Measurements from ENCODE around the gene SCN2B. TPM values are rescaled to one million over a fixed set of nuclear protein-coding genes. Genes with fewer than 3 reads are reported as not detected.

The SCN2B gene
- total RNA-seq, 1 donor from 2014 or later: 0.12 TPM

DNA sequence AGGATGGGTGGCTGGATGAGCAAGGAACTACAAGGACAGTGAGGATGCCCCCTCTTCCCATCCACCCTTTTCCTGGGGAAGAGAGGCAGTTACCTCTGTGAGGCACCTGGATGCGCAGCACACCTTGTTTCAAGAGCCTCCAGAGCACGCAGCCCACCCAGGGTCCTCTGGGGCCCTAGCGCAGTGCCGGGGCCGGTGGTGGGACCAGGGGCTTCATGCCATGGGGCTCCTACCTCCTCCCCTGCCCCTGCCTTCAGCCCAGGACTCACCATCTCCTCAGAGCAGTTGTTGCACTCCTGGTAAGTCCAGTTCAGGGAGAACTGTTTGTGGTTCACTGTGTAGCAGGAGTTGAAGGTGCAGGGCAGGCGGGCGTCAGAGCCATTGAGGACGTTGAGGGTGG is 8.1 kb downstream of the SCN2B start:
- H3K9me3 Mint-ChIP-seq (ENCODE audit: low read depth): no peaks in the 10 kb centered on the region
- H3K36me3 Mint-ChIP-seq (ENCODE audit: low read depth): no peaks in the 10 kb centered on the region
- H3K27me3 Mint-ChIP-seq (ENCODE audit: low read depth): peaks cover 61% of the 10 kb centered on the region
- no peak for TF ChIP-seq CTCF (IDR thresholded peaks at IDR 0.05)
- no peak overlapping the region for H3K4me3 Mint-ChIP-seq (ENCODE audit: unreplicated experiment)
- DNase-seq (ENCODE audit: low spot score): no peak
- no peaks in the 10 kb centered on the region for H3K4me1 Mint-ChIP-seq (ENCODE audit: low read depth)
- no peak overlapping the region for H3K27ac Mint-ChIP-seq (ENCODE audit: unreplicated experiment)

GRCh38 chr11:118167906-118168305 is 8.5 kb downstream of the SCN2B start:
- TF ChIP-seq CTCF (IDR thresholded peaks at IDR 0.05): no peak
- Mint-ChIP-seq H3K9me3 (ENCODE audit: low read depth) (no peaks in the 10 kb centered on the region), H3K27me3 (ENCODE audit: low read depth) (peaks cover 62% of the 10 kb centered on the region), H3K4me3 (ENCODE audit: unreplicated experiment) (no peak overlapping the region), H3K27ac (ENCODE audit: unreplicated experiment) (no peak overlapping the region), H3K4me1 (ENCODE audit: low read depth) (no peaks in the 10 kb centered on the region), H3K36me3 (ENCODE audit: low read depth) (no peaks in the 10 kb centered on the region)
- DNase-seq (ENCODE audit: low spot score): peak; percentile 88

GRCh38 chr11:118167253-118167652 is 9.2 kb downstream of the SCN2B start:
- H3K27me3 Mint-ChIP-seq (ENCODE audit: low read depth): peaks cover 63% of the 10 kb centered on the region
- no peak for TF ChIP-seq CTCF (IDR thresholded peaks at IDR 0.05)
- no peak for DNase-seq (ENCODE audit: low spot score)
- no peak overlapping the region for H3K27ac Mint-ChIP-seq (ENCODE audit: unreplicated experiment)
- H3K4me1 Mint-ChIP-seq (ENCODE audit: low read depth): no peaks in the 10 kb centered on the region
- H3K4me3 Mint-ChIP-seq (ENCODE audit: unreplicated experiment): no peak overlapping the region
- H3K9me3 Mint-ChIP-seq (ENCODE audit: low read depth): no peaks in the 10 kb centered on the region
- H3K36me3 Mint-ChIP-seq (ENCODE audit: low read depth): no peaks in the 10 kb centered on the region

DNA sequence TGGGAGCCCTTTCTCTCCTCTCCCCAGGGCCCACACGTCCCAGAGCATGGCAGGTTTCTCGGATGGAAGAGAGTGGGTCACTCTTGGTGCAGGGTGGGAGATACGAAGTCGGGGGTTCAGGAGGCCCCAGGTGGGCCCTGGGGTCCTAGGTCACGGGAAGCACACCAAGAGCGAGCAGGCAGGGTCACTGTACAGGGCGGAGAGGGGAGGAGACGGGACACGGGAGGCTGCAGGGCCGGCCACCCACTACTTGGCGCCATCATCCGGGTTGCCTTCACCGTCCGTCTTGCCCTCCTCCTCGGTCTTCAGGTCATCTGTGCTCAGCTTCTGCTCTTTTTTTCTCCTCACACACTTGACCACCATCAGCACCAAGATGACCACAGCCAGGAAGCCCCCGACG is 9.8 kb downstream of the SCN2B start:
- no peak for TF ChIP-seq CTCF (IDR thresholded peaks at IDR 0.05)
- Mint-ChIP-seq H3K27me3 (ENCODE audit: low read depth) (peaks cover 67% of the 10 kb centered on the region), H3K4me1 (ENCODE audit: low read depth) (no peaks in the 10 kb centered on the region), H3K27ac (ENCODE audit: unreplicated experiment) (no peak overlapping the region), H3K36me3 (ENCODE audit: low read depth) (no peaks in the 10 kb centered on the region), H3K9me3 (ENCODE audit: low read depth) (no peaks in the 10 kb centered on the region), H3K4me3 (ENCODE audit: unreplicated experiment) (no peak overlapping the region)
- peak; percentile 89 for DNase-seq (ENCODE audit: low spot score)

GRCh38 chr11:118164885-118165284 is 11.6 kb downstream of the SCN2B start:
- Mint-ChIP-seq H3K36me3 (ENCODE audit: low read depth) (no peaks in the 10 kb centered on the region), H3K4me3 (ENCODE audit: unreplicated experiment) (no peak overlapping the region), H3K27me3 (ENCODE audit: low read depth) (peaks cover 67% of the 10 kb centered on the region), H3K9me3 (ENCODE audit: low read depth) (no peaks in the 10 kb centered on the region), H3K27ac (ENCODE audit: unreplicated experiment) (no peak overlapping the region), H3K4me1 (ENCODE audit: low read depth) (no peaks in the 10 kb centered on the region)
- peak; percentile 52 for DNase-seq (ENCODE audit: low spot score)
- TF ChIP-seq CTCF (IDR thresholded peaks at IDR 0.05): no peak

All from chondrocyte (in vitro differentiated cells).